Liver (tissue), 9 donors: ENCODE data around the gene RAB44. TPM values are rescaled to one million over a fixed set of nuclear protein-coding genes. Genes with fewer than 3 reads are reported as not detected.

Source experiments
- DNase-seq: peaks from one replicate; pipeline ENCODE4 v3.0.0-alpha.2; 2017; ENCODE audit warnings: low spot score
- H3K27ac ChIP-seq, 2 donors: one replicate each; pipeline ENCODE4 v1.7.0; 2013; ENCODE audit warnings: inconsistent platforms in 2 of 2, low read length in 2 of 2, control low read depth in 1 of 2, low read depth in 1 of 2, mild to moderate bottlenecking in 1 of 2
- H3K27me3 ChIP-seq, 4 donors: one replicate each; pipeline versions ENCODE4 v1.6.1 to v1.7.0; 2013; ENCODE audit warnings: low read length in 3 of 4, inconsistent platforms in 1 of 4, mild to moderate bottlenecking in 1 of 4, moderate library complexity in 1 of 4; ENCODE audit not compliant: control insufficient read depth in 4 of 4, insufficient read depth in 4 of 4
- H3K36me3 ChIP-seq, 4 donors: one replicate each; pipeline versions ENCODE4 v1.6.1 to v1.7.0; 2013; ENCODE audit warnings: low read length in 3 of 4, mild to moderate bottlenecking in 3 of 4, low read depth in 1 of 4, moderate library complexity in 1 of 4; ENCODE audit not compliant: control insufficient read depth in 4 of 4, insufficient read depth in 3 of 4
- H3K4me1 ChIP-seq, 4 donors: one replicate each; pipeline versions ENCODE4 v1.6.1 to v1.7.0; 2013; ENCODE audit warnings: low read length in 3 of 4, mild to moderate bottlenecking in 3 of 4, moderate library complexity in 1 of 4; ENCODE audit not compliant: control insufficient read depth in 4 of 4, insufficient read depth in 4 of 4
- H3K4me3 ChIP-seq, 3 donors: one replicate each; pipeline versions ENCODE4 v1.6.1 to v1.7.0; 2013; ENCODE audit warnings: low read length in 3 of 3, control low read depth in 1 of 3, low read depth in 1 of 3, mild to moderate bottlenecking in 1 of 3
- H3K9ac ChIP-seq, 2 donors: one replicate each; pipeline ENCODE4 v1.7.0; 2013; ENCODE audit warnings: low read length in 2 of 2, mild to moderate bottlenecking in 2 of 2, moderate library complexity in 2 of 2, control low read depth in 1 of 2, low read depth in 1 of 2
- H3K9me3 ChIP-seq, 4 donors: one replicate each; pipeline versions ENCODE4 v1.6.1 to v1.7.0; 2013; ENCODE audit warnings: low read length in 3 of 4; ENCODE audit not compliant: control insufficient read depth in 4 of 4
- EGR1 ChIP-seq, 2 donors: IDR thresholded peaks; 2 replicates each; pipeline ENCODE4 v1.6.1; 2016 to 2018; ENCODE audit warnings: antibody characterized with exemption in 2 of 2, low read depth in 2 of 2
- FOXA1 ChIP-seq: IDR thresholded peaks from 2 replicates; pipeline ENCODE4 v1.6.1; 2016; ENCODE audit warnings: antibody characterized with exemption
- FOXA2 ChIP-seq: IDR thresholded peaks from 2 replicates; pipeline ENCODE4 v1.6.1; 2016; ENCODE audit warnings: antibody characterized with exemption
- GABPA ChIP-seq, 2 donors: IDR thresholded peaks in 1 of 2; conservative IDR thresholded peaks in 1 of 2; 2 replicates each; pipeline ENCODE4 v1.6.1; 2016; ENCODE audit warnings: antibody characterized with exemption in 2 of 2, mild to moderate bottlenecking in 1 of 2, moderate library complexity in 1 of 2
- HNF4A ChIP-seq, 2 donors: conservative IDR thresholded peaks; 2 replicates each; pipeline ENCODE4 v1.6.1; 2016; ENCODE audit warnings: antibody characterized with exemption in 2 of 2, mild to moderate bottlenecking in 2 of 2
- HNF4G ChIP-seq: IDR thresholded peaks from 2 replicates; pipeline ENCODE4 v1.6.1; 2016; ENCODE audit warnings: antibody characterized with exemption
- JUND ChIP-seq, 2 donors: IDR thresholded peaks; 2 replicates each; pipeline ENCODE4 v1.6.1; 2016; ENCODE audit warnings: antibody characterized with exemption in 2 of 2
- NR2F2 ChIP-seq: IDR thresholded peaks from 2 replicates; pipeline ENCODE4 v1.6.1; 2016; ENCODE audit warnings: antibody characterized with exemption
- RAD21 ChIP-seq, 2 donors: IDR thresholded peaks; 2 replicates each; pipeline ENCODE4 v1.6.1; 2016; ENCODE audit warnings: antibody characterized with exemption in 2 of 2, mild to moderate bottlenecking in 2 of 2
- REST ChIP-seq: IDR thresholded peaks from 2 replicates; pipeline ENCODE4 v1.6.1; 2016; ENCODE audit warnings: antibody characterized with exemption, mild to moderate bottlenecking
- RXRA ChIP-seq, 2 donors: IDR thresholded peaks; 2 replicates each; pipeline ENCODE4 v1.6.1; 2017 to 2018; ENCODE audit warnings: antibody characterized with exemption in 2 of 2, mild to moderate bottlenecking in 1 of 2
- SP1 ChIP-seq: IDR thresholded peaks from 2 replicates; pipeline ENCODE4 v1.6.1; 2018; ENCODE audit warnings: antibody characterized with exemption, mild to moderate bottlenecking
- TAF1 ChIP-seq: conservative IDR thresholded peaks from 2 replicates; pipeline ENCODE4 v1.6.1; 2016; ENCODE audit warnings: antibody characterized with exemption, mild to moderate bottlenecking
- YY1 ChIP-seq: IDR thresholded peaks from 2 replicates; pipeline ENCODE4 v1.6.1; 2016; ENCODE audit warnings: antibody characterized with exemption, mild to moderate bottlenecking
- WGBS: extraction: QIAGEN DNeasy Blood & Tissue Kit; methylation state at CpG from one replicate; pipeline ENCODE4 v1.1.7; 2013; 5-methylcytosine and 5-hydroxymethylcytosine counted together
- polyA plus RNA-seq, 2 donors: library from polyadenylated mRNA; stranded (reverse) in 1 of 2; unstranded in 1 of 2; fragments of 200-250 nt in 1 of 2; fragments of >200 nt in 1 of 2; fragmentation: Nextera tagmentation in 1 of 2; extraction: Ambion mirVana in 1 of 2; gene quantifications; one replicate each; pipeline versions ENCODE4 v1.2.1 to v1.2.3, GENCODE V29; 2013 to 2015
- total RNA-seq, 2 donors: library from RNA; depleted of rRNA; stranded (reverse); fragments of >200 nt; gene quantifications; one replicate each; pipeline ENCODE4 v1.2.3, GENCODE V29; 2014
- TF ChIP-seq, protein P1 (sequence below): IDR thresholded peaks from 2 replicates; pipeline ENCODE4 v1.6.1; 2016; ENCODE audit warnings: antibody characterized with exemption
- TF ChIP-seq, protein P2 (sequence below): fragments of 150-350 bp; IDR thresholded peaks from 2 replicates; pipeline ENCODE4 v1.5.1; 2017; ENCODE audit warnings: improper control_type of control experiment, low read depth, low read length; ENCODE audit not compliant: missing input control
- TF ChIP-seq, protein P3 (sequence below): IDR thresholded peaks from 2 replicates; pipeline ENCODE4 v1.6.1; 2016; ENCODE audit warnings: antibody characterized with exemption
- donor health status: healthy.
- donor health status: healthy.
- donor health status: healthy.
- donor health status: healthy.
- donor health status: healthy.

RAB44 gene
- total and polyA plus RNA-seq, 4 donors, result 0.02 to 1.3 (median 0.08) TPM; not detected in 1

DNA sequence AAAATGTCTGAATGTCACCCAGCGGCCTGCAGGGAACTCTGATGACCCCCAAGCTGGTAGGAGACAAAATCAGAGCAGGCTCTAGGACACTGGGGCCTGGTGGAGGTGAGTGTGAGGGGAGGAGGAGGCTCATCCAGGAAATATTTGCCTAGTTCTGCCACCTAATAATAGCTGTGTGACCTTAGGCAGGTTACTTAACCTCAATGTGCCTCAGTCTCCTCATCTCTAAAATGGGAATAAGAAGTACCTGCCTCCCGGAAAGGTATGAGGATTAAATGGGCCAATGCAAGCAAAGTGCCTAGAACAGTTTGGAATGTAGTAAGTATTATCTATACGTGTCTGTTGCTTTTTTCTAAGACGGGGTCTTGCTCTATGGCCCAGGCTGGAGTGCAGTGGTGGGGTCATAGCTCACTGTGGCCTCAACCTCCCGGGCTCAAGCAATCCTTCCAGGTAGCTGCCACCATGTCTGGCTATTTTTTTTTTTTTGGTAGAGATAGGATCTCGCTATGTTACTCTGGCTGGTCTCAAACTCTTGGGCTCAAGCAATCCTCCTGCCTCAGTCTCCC lies 60.4 kb downstream of the RAB44 start:
- Histone ChIP-seq H3K27me3 (no peaks in the 10 kb centered on the region), H3K36me3 (no peaks in the 10 kb centered on the region), H3K4me3 (no peak overlapping the region), H3K27ac (no peak overlapping the region), H3K9ac (no peak overlapping the region), H3K4me1 (no peaks in the 10 kb centered on the region), H3K9me3 (no peaks in the 10 kb centered on the region)
- no peak for DNase-seq
- 76% methylated on average over 6 of the region's 6 CpGs for WGBS
- TF ChIP-seq RXRA (IDR thresholded peaks at IDR 0.05) (no peak), EGR1 (IDR thresholded peaks at IDR 0.05; ENCODE audit: low read depth in 2 of 2) (no peak), JUND (IDR thresholded peaks at IDR 0.05) (no peak), NR2F2 (no peak), REST (no peak), TAF1 (no peak), HNF4G (no peak), SP1 (no peak), FOXA2 (no peak), FOXA1 (no peak), RAD21 (IDR thresholded peaks at IDR 0.05) (no peak), GABPA (IDR thresholded peaks at IDR 0.05 in 1 of 2, conservative IDR thresholded peaks at IDR 0.05 in 1 of 2) (no peak), HNF4A (conservative IDR thresholded peaks at IDR 0.05) (no peak), YY1 (no peak)
- TF ChIP-seq, protein P1, sequence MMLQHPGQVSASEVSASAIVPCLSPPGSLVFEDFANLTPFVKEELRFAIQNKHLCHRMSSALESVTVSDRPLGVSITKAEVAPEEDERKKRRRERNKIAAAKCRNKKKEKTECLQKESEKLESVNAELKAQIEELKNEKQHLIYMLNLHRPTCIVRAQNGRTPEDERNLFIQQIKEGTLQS, result no peak
- TF ChIP-seq, protein P2, sequence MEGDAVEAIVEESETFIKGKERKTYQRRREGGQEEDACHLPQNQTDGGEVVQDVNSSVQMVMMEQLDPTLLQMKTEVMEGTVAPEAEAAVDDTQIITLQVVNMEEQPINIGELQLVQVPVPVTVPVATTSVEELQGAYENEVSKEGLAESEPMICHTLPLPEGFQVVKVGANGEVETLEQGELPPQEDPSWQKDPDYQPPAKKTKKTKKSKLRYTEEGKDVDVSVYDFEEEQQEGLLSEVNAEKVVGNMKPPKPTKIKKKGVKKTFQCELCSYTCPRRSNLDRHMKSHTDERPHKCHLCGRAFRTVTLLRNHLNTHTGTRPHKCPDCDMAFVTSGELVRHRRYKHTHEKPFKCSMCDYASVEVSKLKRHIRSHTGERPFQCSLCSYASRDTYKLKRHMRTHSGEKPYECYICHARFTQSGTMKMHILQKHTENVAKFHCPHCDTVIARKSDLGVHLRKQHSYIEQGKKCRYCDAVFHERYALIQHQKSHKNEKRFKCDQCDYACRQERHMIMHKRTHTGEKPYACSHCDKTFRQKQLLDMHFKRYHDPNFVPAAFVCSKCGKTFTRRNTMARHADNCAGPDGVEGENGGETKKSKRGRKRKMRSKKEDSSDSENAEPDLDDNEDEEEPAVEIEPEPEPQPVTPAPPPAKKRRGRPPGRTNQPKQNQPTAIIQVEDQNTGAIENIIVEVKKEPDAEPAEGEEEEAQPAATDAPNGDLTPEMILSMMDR, result no peak
- TF ChIP-seq, protein P3, sequence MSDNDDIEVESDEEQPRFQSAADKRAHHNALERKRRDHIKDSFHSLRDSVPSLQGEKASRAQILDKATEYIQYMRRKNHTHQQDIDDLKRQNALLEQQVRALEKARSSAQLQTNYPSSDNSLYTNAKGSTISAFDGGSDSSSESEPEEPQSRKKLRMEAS, result no peak

DNA sequence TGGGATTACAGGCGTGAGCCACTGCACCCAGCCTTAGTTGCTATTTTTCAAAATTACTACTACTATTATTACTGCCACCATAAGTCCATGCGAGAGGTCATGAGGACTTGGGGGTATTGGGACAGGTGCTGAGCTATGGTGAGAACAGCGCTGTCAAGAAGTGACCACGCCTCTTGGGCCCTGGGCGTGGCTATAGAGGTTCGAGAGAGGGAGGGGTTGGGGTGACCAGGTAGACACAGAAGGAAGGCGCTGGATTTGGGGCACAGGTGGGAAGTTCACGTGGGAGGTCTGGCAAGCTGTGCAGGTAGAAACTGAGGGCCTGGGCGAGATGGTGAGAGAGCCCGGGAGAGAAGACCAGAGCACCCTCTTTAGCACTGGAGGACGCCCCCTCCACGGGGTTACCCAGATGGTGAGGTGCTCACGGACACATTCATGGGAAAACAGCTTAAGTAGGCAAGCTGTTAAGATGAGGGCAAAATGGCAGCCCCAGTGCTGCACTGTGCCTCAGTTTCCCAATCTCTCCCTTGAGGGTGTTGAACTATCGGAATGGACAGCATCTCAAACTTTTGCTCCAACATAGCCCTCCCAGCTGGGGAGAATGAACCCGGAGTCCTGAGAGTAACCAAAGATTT lies 61.0 kb downstream of the RAB44 start:
- H3K27ac ChIP-seq, result no peak overlapping the region
- H3K9me3 ChIP-seq, result no peaks in the 10 kb centered on the region
- no peaks in the 10 kb centered on the region for H3K27me3 ChIP-seq
- no peak overlapping the region for H3K4me3 ChIP-seq
- no peak for DNase-seq
- TF ChIP-seq HNF4G, result no peak
- TF ChIP-seq GABPA (IDR thresholded peaks at IDR 0.05 in 1 of 2, conservative IDR thresholded peaks at IDR 0.05 in 1 of 2), result no peak
- TF ChIP-seq, protein P3, result no peak
- TF ChIP-seq HNF4A (conservative IDR thresholded peaks at IDR 0.05), result no peak
- TF ChIP-seq, protein P2, result no peak
- no peak for TF ChIP-seq NR2F2
- TF ChIP-seq JUND (IDR thresholded peaks at IDR 0.05), result no peak
- no peak for TF ChIP-seq EGR1 (IDR thresholded peaks at IDR 0.05; ENCODE audit: low read depth in 2 of 2)
- no peak for TF ChIP-seq TAF1
- no peak for TF ChIP-seq REST
- no peak for TF ChIP-seq FOXA1
- TF ChIP-seq, protein P1, result no peak
- no peak for TF ChIP-seq SP1
- TF ChIP-seq RAD21 (IDR thresholded peaks at IDR 0.05), result no peak
- no peak for TF ChIP-seq FOXA2
- H3K4me1 ChIP-seq, result no peaks in the 10 kb centered on the region
- H3K36me3 ChIP-seq, result no peaks in the 10 kb centered on the region
- 63% methylated on average over 15 of the region's 15 CpGs for WGBS
- H3K9ac ChIP-seq, result no peak overlapping the region
